ENCODE data around the gene LYRM1. TPM values are rescaled to one million over a fixed set of nuclear protein-coding genes. Genes with fewer than 3 reads are reported as not detected.

Gene LYRM1
- total RNA-seq, 4 donors from 2014 or later, result 37.1 to 106 (median 61.9) TPM

DNA sequence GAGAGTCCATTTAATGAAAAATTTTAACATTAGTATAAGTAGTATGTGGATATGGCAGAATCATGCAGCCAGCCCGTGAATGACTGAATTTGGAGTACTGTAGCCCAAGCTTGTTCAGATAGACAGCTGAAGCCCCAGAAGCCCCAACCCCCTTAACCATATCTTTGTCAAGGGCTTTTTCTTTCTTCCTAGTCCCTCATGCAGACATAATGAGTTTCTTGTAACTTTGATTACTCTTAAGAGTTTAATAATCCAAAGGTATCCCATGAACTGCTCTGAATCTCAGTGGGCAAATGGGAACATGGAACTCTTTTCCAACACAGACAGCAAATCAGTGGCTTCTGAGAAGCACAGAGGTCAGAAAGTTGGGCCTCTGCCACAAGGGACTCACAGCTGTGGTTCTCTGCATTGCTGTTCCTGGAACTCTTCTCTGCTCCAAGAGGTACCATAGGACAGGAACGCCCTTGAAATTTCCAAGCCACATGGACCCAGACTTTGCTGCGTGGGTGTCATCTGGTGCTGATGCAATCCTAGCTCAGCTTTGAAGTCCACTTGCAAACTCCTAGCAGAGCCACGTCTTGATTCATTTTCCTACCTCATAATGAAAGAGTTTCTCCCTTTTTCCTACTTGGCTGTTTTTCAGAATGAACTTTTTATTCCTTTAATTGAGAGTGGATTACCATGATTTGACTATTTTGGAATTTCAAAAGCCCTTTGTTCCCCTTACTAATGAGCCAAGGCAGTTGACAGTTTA lies 18.1 kb downstream of the LYRM1 start:
- TF ChIP-seq, protein P1, sequence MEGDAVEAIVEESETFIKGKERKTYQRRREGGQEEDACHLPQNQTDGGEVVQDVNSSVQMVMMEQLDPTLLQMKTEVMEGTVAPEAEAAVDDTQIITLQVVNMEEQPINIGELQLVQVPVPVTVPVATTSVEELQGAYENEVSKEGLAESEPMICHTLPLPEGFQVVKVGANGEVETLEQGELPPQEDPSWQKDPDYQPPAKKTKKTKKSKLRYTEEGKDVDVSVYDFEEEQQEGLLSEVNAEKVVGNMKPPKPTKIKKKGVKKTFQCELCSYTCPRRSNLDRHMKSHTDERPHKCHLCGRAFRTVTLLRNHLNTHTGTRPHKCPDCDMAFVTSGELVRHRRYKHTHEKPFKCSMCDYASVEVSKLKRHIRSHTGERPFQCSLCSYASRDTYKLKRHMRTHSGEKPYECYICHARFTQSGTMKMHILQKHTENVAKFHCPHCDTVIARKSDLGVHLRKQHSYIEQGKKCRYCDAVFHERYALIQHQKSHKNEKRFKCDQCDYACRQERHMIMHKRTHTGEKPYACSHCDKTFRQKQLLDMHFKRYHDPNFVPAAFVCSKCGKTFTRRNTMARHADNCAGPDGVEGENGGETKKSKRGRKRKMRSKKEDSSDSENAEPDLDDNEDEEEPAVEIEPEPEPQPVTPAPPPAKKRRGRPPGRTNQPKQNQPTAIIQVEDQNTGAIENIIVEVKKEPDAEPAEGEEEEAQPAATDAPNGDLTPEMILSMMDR (IDR thresholded peaks at IDR 0.05; ENCODE audit: low read depth), result no peak

DNA sequence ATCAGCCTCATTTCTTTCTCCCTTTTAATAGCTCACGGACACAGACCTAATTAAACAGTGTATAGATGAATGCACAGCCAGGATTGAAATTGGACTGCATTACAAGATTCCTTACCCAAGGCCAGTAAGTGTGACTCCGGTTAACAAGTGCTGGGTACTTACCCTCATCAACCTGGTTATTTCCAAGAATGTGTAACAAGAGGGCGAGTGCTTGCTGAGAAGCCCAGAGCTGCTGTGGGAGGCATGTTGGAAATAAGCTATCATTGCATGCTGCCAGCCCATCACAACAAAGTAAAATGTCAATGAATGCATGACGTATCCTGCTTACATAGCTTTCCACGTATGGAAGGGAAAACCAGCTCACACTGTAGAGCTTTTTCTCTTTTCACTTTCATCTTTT lies 19.5 kb downstream of the LYRM1 start:
- TF ChIP-seq, protein P1 (IDR thresholded peaks at IDR 0.05; ENCODE audit: low read depth), result no peak

DNA sequence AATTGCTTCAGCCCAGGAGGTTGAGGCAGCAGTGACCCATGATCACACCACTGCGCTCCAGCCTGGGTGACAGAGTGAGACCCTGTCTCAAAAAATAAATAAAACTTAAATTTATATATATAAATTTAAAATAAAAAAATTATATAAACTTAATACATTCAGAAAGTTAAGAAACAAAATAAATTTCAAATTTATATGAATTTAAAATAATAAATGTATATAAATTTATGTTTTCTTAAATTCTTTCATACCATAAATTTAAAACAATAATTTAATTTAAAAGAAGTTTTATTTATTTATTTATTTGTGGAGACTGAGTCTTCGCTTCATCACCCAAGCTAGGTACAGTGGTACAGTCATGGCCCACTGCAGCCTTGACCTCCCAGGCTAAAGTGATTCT lies 20.2 kb downstream of the LYRM1 start:
- TF ChIP-seq, protein P1 (IDR thresholded peaks at IDR 0.05; ENCODE audit: low read depth), result no peak

DNA sequence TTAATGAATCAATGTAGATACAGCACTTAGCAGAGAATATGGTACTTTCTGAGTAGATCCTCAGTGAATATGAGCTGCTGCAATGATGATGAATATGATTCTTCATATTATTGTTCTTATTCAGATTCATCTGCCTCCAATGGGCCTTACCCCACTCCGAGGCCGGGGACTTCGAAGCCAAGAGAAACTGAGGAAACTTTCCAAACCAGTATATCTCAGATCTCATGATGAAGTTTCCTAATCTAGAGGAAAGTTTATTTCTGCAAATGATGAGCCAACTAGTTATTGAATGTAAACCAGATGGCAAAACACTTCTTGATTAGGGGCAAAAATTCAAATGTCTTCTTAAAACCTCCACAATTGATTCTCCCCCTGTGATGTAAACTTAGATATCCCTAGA lies 23.3 kb downstream of the LYRM1 start:
- TF ChIP-seq, protein P1 (IDR thresholded peaks at IDR 0.05; ENCODE audit: low read depth), result no peak

DNA sequence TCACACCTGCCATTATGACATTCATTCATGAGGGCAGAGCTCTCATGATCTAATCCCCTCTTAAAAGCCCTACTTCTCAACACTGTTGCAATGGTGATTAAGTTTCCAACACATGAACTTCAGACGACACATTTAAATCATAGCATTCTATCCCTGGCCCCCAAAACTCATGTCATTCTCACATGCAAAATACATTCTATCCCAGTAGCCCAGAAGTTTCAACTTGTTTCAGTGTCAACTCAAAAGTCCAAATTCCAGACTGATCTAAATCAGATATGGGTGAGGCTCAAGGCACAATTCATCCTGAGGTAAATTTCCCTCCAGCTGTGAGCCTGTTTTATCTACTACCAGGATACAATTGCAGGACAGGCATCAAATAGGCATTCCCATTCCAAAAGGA lies 25.2 kb downstream of the LYRM1 start:
- TF ChIP-seq, protein P1 (IDR thresholded peaks at IDR 0.05; ENCODE audit: low read depth), result no peak

DNA sequence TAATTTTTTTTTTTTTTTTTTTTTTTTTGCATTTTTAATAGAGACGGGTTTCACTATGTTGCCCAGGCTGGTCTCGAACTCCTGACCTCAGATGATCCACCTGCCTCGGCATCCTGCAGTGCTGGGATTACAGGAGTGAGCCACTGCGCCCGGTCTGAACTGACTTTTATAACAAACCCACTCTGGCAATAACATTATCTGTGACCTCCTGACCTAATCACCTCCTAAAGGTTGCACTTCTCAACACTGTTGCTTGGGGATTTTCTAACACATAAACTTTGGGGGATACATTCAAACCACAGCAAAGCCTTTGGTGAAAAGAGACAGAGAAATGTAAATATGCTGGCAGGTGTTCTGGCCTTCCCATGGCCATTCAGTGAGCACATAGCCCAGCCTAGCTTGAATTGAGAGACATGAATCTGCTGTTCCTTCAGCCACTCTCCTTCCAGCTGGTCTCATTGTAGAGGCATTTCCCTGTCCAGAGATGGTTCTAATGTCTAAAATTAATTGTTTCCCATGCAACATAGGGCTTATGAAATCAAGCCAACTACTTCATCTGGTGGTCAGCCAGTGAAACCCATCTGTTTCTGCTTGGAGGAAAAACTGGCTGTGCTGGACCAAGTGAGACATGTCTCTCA lies 28.3 kb downstream of the LYRM1 start:
- TF ChIP-seq, protein P1 (IDR thresholded peaks at IDR 0.05; ENCODE audit: low read depth), result no peak

DNA sequence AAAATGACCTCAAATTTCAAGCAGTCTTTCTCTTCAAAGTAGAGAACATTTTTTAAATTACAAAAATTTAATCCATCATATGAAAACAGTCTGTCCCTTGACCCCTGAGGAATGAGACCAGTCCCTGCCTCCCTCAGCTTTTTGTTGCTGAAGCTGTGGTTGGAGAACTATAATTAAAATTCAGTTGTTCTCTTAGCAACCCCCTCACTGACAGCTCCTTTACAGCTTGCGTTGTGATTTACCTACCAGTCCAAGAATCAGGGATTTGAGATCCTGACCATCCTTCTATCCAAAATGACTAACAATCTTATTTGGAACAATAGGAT lies 29.8 kb downstream of the LYRM1 start:
- TF ChIP-seq, protein P1 (IDR thresholded peaks at IDR 0.05; ENCODE audit: low read depth), result no peak

All from subcutaneous adipose tissue (tissue), 4 donors.